Breast epithelium (tissue), 4 donors: ENCODE results near the gene SHROOM2. TPM values are rescaled to one million over a fixed set of nuclear protein-coding genes. Genes with fewer than 3 reads are reported as not detected.

ENCODE experiments used
- DNase-seq, 2 donors: peaks; one replicate each; pipeline ENCODE4 v3.0.0-alpha.2; 2019; ENCODE audit warnings: low spot score in 2 of 2
- H3K27ac ChIP-seq, 2 donors: fragments of 200-600 bp; sonication (generic) in 1 of 2; one replicate each; pipeline ENCODE4 v1.5.1; 2016 to 2019; ENCODE audit warnings: mild to moderate bottlenecking in 1 of 2
- H3K27me3 ChIP-seq, 2 donors: fragments of 200-600 bp; sonication (generic) in 1 of 2; one replicate each; pipeline versions ENCODE4 v1.5.1 to v1.6.0; 2017 to 2019; ENCODE audit warnings: control low read depth in 1 of 2, mild to moderate bottlenecking in 1 of 2
- H3K36me3 ChIP-seq: fragments of 200-600 bp; one replicate; pipeline ENCODE4 v1.5.1; 2019
- H3K4me1 ChIP-seq, 2 donors: fragments of 200-600 bp; sonication (generic); one replicate each; pipeline ENCODE4 v1.5.1; 2016 to 2019; ENCODE audit warnings: control low read depth in 1 of 2
- H3K4me3 ChIP-seq, 3 donors: fragments of 200-600 bp; sonication (generic); 1 replicate in 2 of 3; 2 replicates in 1 of 3; pipeline ENCODE4 v1.5.1; 2016 to 2019; ENCODE audit warnings: mild to moderate bottlenecking in 3 of 3, moderate library complexity in 2 of 3
- H3K9me3 ChIP-seq, 2 donors: fragments of 200-600 bp; sonication (generic) in 1 of 2; one replicate each; pipeline ENCODE4 v1.5.1; 2016 to 2019; ENCODE audit warnings: control low read depth in 1 of 2
- POLR2A ChIP-seq: fragments of 450-650 bp; IDR thresholded peaks from one replicate; pipeline ENCODE4 v1.6.1; 2016; ENCODE audit warnings: antibody characterized with exemption, mild to moderate bottlenecking, moderate library complexity
- POLR2AphosphoS5 ChIP-seq, 3 donors: sonication (generic); formaldehyde crosslinking; IDR thresholded peaks; one replicate each; pipeline ENCODE4 v1.6.1; 2017; ENCODE audit warnings: antibody characterized with exemption in 3 of 3
- intact Hi-C: fragments of 100-400 bp; cut with DNase I; formaldehyde crosslinking; loops from one replicate; pipeline ENCODE4 v1.15.1; 2023; ENCODE audit warnings: low total_unique reads
- total RNA-seq, 3 donors: library from RNA; depleted of rRNA; stranded (reverse); fragments of >200 nt; gene quantifications; one replicate each; pipeline ENCODE4 v1.1.0, GENCODE V29; 2016
- TF ChIP-seq, protein P1 (sequence below), 3 donors: fragments of 450-650 bp; IDR thresholded peaks; one replicate each; pipeline ENCODE4 v1.5.1; 2016 to 2017; ENCODE audit warnings: antibody characterized with exemption in 3 of 3, mild to moderate bottlenecking in 3 of 3, moderate library complexity in 3 of 3

SHROOM2 gene
- total RNA-seq, 3 donors from 2014 or later, result 0.48 to 4.5 (median 3.9) TPM

DNA sequence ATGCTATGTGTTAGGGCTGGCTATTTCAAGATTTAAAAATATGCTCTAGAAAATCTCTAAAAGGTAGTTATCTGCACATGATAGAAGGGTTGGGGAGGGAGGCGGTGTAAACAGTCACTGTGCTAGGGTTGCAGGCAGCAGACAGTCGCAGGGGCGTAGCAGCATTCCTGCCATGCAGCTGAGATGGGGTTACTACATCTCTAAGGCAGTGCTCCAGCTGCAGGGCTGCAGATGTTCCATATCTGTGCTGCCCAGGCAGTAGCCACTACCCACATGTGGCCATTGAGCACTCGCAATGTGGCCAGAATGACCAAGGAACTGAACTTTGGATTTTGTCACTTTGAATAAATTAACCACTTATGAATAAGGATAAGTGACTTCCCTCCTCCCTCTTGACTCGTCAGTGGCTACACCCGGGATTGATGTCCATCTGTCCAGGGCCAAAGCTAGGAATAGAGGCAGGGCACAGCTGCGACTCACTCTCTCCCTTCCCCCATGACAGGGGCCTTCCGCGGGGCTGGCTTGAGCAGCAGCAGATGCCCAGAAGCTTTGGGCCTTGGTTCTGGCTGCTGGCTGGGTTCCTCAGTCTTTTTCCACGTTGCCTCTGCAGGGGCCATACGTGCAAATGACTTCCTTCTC is 101.5 kb downstream of the SHROOM2 start:
- Histone ChIP-seq H3K4me3 (no peak overlapping the region), H3K4me1 (no peaks in the 10 kb centered on the region), H3K9me3 (no peaks in the 10 kb centered on the region), H3K27ac (no peak overlapping the region), H3K36me3 (no peaks in the 10 kb centered on the region), H3K27me3 (peaks cover 0 to 29% of the 10 kb centered on the region in 2 donors)
- no peak for DNase-seq
- TF ChIP-seq POLR2AphosphoS5 (IDR thresholded peaks at IDR 0.05) (no peak), POLR2A (no peak)
- TF ChIP-seq, protein P1, sequence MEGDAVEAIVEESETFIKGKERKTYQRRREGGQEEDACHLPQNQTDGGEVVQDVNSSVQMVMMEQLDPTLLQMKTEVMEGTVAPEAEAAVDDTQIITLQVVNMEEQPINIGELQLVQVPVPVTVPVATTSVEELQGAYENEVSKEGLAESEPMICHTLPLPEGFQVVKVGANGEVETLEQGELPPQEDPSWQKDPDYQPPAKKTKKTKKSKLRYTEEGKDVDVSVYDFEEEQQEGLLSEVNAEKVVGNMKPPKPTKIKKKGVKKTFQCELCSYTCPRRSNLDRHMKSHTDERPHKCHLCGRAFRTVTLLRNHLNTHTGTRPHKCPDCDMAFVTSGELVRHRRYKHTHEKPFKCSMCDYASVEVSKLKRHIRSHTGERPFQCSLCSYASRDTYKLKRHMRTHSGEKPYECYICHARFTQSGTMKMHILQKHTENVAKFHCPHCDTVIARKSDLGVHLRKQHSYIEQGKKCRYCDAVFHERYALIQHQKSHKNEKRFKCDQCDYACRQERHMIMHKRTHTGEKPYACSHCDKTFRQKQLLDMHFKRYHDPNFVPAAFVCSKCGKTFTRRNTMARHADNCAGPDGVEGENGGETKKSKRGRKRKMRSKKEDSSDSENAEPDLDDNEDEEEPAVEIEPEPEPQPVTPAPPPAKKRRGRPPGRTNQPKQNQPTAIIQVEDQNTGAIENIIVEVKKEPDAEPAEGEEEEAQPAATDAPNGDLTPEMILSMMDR (IDR thresholded peaks at IDR 0.05), result no peak
- intact Hi-C loops, result no loop called here

- H3K36me3 ChIP-seq, result no peaks in the 10 kb centered on the region
- no peaks in the 10 kb centered on the region for H3K9me3 ChIP-seq
- H3K27me3 ChIP-seq, result peaks cover 0 to 19% of the 10 kb centered on the region in 2 donors
- no peak for TF ChIP-seq POLR2AphosphoS5 (IDR thresholded peaks at IDR 0.05)
- TF ChIP-seq, protein P1 (IDR thresholded peaks at IDR 0.05), result no peak
- no peak for TF ChIP-seq POLR2A
- DNase-seq, result no peak
- H3K4me1 ChIP-seq, result no peaks in the 10 kb centered on the region
- no peak overlapping the region for H3K4me3 ChIP-seq
- H3K27ac ChIP-seq, result no peak overlapping the region
- intact Hi-C loops, result no loop called here
Measured at GRCh38 chrX:9888953-9889470, 102.8 kb downstream of the SHROOM2 start.

DNA sequence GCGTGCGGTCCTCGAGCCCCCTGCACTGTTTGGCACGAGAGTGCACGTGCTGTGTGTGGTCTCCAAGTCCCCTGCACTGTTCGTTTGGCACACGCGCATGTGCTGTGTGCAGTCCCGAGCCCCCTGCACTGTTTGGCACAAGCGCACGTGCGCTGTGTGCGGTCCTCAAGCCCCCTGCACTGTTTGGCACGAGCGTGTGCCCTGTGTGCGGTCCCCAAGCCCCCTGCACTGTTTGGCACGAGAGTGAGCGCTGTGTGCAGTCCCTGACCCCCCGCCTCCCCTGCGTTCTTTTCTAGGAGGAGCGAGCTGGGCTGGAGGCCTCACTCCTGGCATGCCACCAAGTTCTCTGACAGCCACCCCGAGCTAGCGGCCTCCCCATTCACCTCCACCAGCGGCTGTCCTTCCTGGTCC is 104.5 kb downstream of the SHROOM2 start:
- Histone ChIP-seq H3K27me3 (peaks cover 0 to 27% of the 10 kb centered on the region in 2 donors), H3K4me1 (no peaks in the 10 kb centered on the region), H3K9me3 (no peaks in the 10 kb centered on the region), H3K4me3 (no peak overlapping the region), H3K27ac (no peak overlapping the region), H3K36me3 (no peaks in the 10 kb centered on the region)
- no peak for DNase-seq
- TF ChIP-seq POLR2AphosphoS5 (IDR thresholded peaks at IDR 0.05) (no peak), POLR2A (no peak)
- TF ChIP-seq, protein P1 (IDR thresholded peaks at IDR 0.05), result no peak
- intact Hi-C loops, result no loop called here

DNA sequence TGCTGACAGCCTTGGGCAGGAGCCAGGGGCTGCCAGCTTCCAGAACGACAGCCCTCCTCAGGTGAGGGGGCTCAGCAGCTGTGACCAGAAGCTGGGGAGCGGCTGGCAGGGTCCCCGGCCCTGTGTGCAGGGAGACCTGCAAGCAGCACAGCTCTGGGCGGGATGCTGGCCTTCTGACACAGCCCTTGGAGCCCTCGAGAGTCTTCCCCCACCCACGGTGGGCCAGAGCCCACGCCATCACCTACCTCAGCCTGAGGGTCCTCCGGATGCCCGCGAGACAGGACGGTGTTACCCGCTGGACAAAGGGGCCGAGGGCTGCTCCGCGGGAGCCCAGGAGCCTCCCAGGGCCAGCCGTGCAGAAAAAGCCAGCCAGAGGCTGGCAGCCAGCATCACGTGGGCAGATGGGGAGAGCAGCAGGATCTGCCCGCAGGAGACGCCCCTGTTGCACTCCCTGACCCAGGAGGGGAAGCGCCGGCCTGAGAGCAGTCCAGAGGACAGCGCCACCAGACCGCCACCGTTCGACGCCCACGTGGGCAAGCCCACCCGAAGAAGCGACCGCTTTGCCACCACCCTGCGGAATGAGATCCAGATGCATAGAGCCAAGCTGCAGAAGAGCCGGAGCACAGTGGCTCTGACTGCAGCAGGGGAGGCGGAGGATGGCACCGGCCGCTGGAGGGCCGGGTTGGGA is 109.1 kb downstream of the SHROOM2 start:
- Histone ChIP-seq H3K4me3 (no peak overlapping the region), H3K27me3 (peaks cover 0 to 17% of the 10 kb centered on the region in 2 donors), H3K36me3 (no peaks in the 10 kb centered on the region), H3K9me3 (no peaks in the 10 kb centered on the region), H3K4me1 (no peaks in the 10 kb centered on the region), H3K27ac (no peak overlapping the region)
- no peak for DNase-seq
- intact Hi-C loops, result no loop called here
- no peak for TF ChIP-seq POLR2AphosphoS5 (IDR thresholded peaks at IDR 0.05)
- TF ChIP-seq, protein P1 (IDR thresholded peaks at IDR 0.05), result no peak
- no peak for TF ChIP-seq POLR2A

GRCh38 chrX:9897761-9898161 is 111.5 kb downstream of the SHROOM2 start:
- TF ChIP-seq POLR2A, result no peak
- TF ChIP-seq POLR2AphosphoS5 (IDR thresholded peaks at IDR 0.05), result no peak
- TF ChIP-seq, protein P1 (IDR thresholded peaks at IDR 0.05), result no peak
- peaks cover 0 to 16% of the 10 kb centered on the region in 2 donors for H3K27me3 ChIP-seq
- no peaks in the 10 kb centered on the region for H3K4me1 ChIP-seq
- no peak overlapping the region for H3K27ac ChIP-seq
- no peaks in the 10 kb centered on the region for H3K36me3 ChIP-seq
- no peaks in the 10 kb centered on the region for H3K9me3 ChIP-seq
- no peak for DNase-seq
- intact Hi-C loops, result no loop called here
- no peak overlapping the region for H3K4me3 ChIP-seq
